ENCODE data around the gene LIPC. TPM values are rescaled to one million over a fixed set of nuclear protein-coding genes. Genes with fewer than 3 reads are reported as not detected.

The LIPC gene
- total and polyA plus RNA-seq, 2 donors (not counting 3 experiments of a cell fraction or from before 2014, with no cell fraction given), result not detected

- no peak overlapping the region for H3K27ac ChIP-seq (ENCODE audit: insufficient read depth, low read depth, low read length)
- no peak overlapping the region for H3K9ac ChIP-seq (replicated peaks; ENCODE audit: extremely low read depth, insufficient read depth, low read length)
- H4K20me1 ChIP-seq (replicated peaks; ENCODE audit: control insufficient read depth, extremely low read depth, insufficient read depth, low read length), result no peaks in the 10 kb centered on the region
- dilution Hi-C loops (cut with MboI; ENCODE audit: extremely low pct_ligation_motif_present, low sequenced_read_pairs) (no loop called here), intact Hi-C loops (cut with micrococcal nuclease) (no loop called here)
- H3K9me3 ChIP-seq (replicated peaks; ENCODE audit: control insufficient read depth, insufficient read depth, low read length), result no peaks in the 10 kb centered on the region
- no peaks in the 10 kb centered on the region for H3K9me1 ChIP-seq (replicated peaks; ENCODE audit: control insufficient read depth, extremely low read depth, insufficient read depth, low read length)
- no peak for FAIRE-seq
- no peak overlapping the region for H3K4me2 ChIP-seq (ENCODE audit: insufficient read depth, low read length)
- POLR2A ChIA-PET, result no interaction called here
- CTCF ChIA-PET, result no interaction called here
- no peak for TF ChIP-seq POLR2AphosphoS5 (IDR thresholded peaks at IDR 0.05; ENCODE audit: insufficient read depth, low read depth, low read length)
- TF ChIP-seq POLR2A (IDR thresholded peaks at IDR 0.05; ENCODE audit: low read depth, low read length), result no peak
- no peak for TF ChIP-seq JUN (IDR thresholded peaks at IDR 0.05; ENCODE audit: borderline replicate concordance, insufficient read depth, insufficient read length, low read depth)
- no peak for TF ChIP-seq EZH2 (IDR thresholded peaks at IDR 0.05; ENCODE audit: borderline replicate concordance, low read depth, low read length, severe bottlenecking)
- H3K27me3 ChIP-seq (ENCODE audit: control insufficient read depth in 2 of 2, insufficient read depth in 2 of 2, low read length in 2 of 2), result peaks cover 11 to 15% of the 10 kb centered on the region in 2 experiments
- no peaks in the 10 kb centered on the region for H3K36me3 ChIP-seq (ENCODE audit: control insufficient read depth in 2 of 2, extremely low read depth in 1 of 2, insufficient read depth in 2 of 2, low read length in 2 of 2)
- no TSS peak for BruUV-seq (replicated peaks)
- H3K4me3 ChIP-seq (replicated peaks in 1 of 3; ENCODE audit: insufficient read depth in 1 of 3, low read depth in 1 of 3, low read length in 3 of 3), result no peak overlapping the region
- H3K4me1 ChIP-seq (ENCODE audit: control insufficient read depth, extremely low read depth, insufficient read depth, low read length), result no peaks in the 10 kb centered on the region
- no peak for DNase-seq (ENCODE audit: low read depth, low spot score)
- H3K79me2 ChIP-seq (ENCODE audit: control insufficient read depth, insufficient read depth, low read length), result no peaks in the 10 kb centered on the region
- no peak overlapping the region for H2AFZ ChIP-seq (ENCODE audit: low read depth, low read length)
Observed at GRCh38 chr15:58407236-58407775, 24.5 kb upstream of the LIPC start.

- TF ChIP-seq JUN (IDR thresholded peaks at IDR 0.05; ENCODE audit: borderline replicate concordance, insufficient read depth, insufficient read length, low read depth) (no peak), POLR2AphosphoS5 (IDR thresholded peaks at IDR 0.05; ENCODE audit: insufficient read depth, low read depth, low read length) (no peak), POLR2A (IDR thresholded peaks at IDR 0.05; ENCODE audit: low read depth, low read length) (no peak), FOS (IDR thresholded peaks at IDR 0.05; ENCODE audit: borderline replicate concordance, insufficient read depth, low read length) (no peak), CTCF (IDR thresholded peaks at IDR 0.05; ENCODE audit: extremely low read depth in 1 of 2, insufficient read depth in 1 of 2, low read depth in 1 of 2, low read length in 2 of 2) (no peak), GATA2 (IDR thresholded peaks at IDR 0.05; ENCODE audit: insufficient read depth, insufficient read length, low read depth, low read length) (no peak), EZH2 (IDR thresholded peaks at IDR 0.05; ENCODE audit: borderline replicate concordance, low read depth, low read length, severe bottlenecking) (no peak), MYC (IDR thresholded peaks at IDR 0.05; ENCODE audit: low read depth, low read length) (no peak)
- TF ChIP-seq, protein P1, sequence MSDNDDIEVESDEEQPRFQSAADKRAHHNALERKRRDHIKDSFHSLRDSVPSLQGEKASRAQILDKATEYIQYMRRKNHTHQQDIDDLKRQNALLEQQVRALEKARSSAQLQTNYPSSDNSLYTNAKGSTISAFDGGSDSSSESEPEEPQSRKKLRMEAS (IDR thresholded peaks at IDR 0.05; ENCODE audit: insufficient read depth, insufficient read length), result no peak
- intact Hi-C loops (cut with micrococcal nuclease), result no loop called here
- no peak overlapping the region for H3K27ac ChIP-seq (ENCODE audit: insufficient read depth, low read depth, low read length)
- H3K27me3 ChIP-seq (ENCODE audit: control insufficient read depth in 2 of 2, insufficient read depth in 2 of 2, low read length in 2 of 2), result peaks cover 11 to 13% of the 10 kb centered on the region in 2 experiments
- ChIA-PET POLR2A (no interaction called here), CTCF (no interaction called here)
- no peak overlapping the region for H3K4me3 ChIP-seq (replicated peaks in 1 of 3; ENCODE audit: insufficient read depth in 1 of 3, low read depth in 1 of 3, low read length in 3 of 3)
- no peaks in the 10 kb centered on the region for H3K9me3 ChIP-seq (replicated peaks; ENCODE audit: control insufficient read depth, insufficient read depth, low read length)
- FAIRE-seq, result no peak
- no peaks in the 10 kb centered on the region for H3K4me1 ChIP-seq (ENCODE audit: control insufficient read depth, extremely low read depth, insufficient read depth, low read length)
- no peaks in the 10 kb centered on the region for H3K79me2 ChIP-seq (ENCODE audit: control insufficient read depth, insufficient read depth, low read length)
- H3K36me3 ChIP-seq (ENCODE audit: control insufficient read depth in 2 of 2, extremely low read depth in 1 of 2, insufficient read depth in 2 of 2, low read length in 2 of 2), result no peaks in the 10 kb centered on the region
- no peak for DNase-seq (ENCODE audit: low read depth, low spot score)
- H3K4me2 ChIP-seq (ENCODE audit: insufficient read depth, low read length), result no peak overlapping the region
- no peaks in the 10 kb centered on the region for H4K20me1 ChIP-seq (replicated peaks; ENCODE audit: control insufficient read depth, extremely low read depth, insufficient read depth, low read length)
- no peak overlapping the region for H3K9ac ChIP-seq (replicated peaks; ENCODE audit: extremely low read depth, insufficient read depth, low read length)
- no peak overlapping the region for H2AFZ ChIP-seq (ENCODE audit: low read depth, low read length)
- H3K9me1 ChIP-seq (replicated peaks; ENCODE audit: control insufficient read depth, extremely low read depth, insufficient read depth, low read length), result no peaks in the 10 kb centered on the region
- dilution Hi-C loops (cut with MboI; ENCODE audit: extremely low pct_ligation_motif_present, low sequenced_read_pairs), result no loop called here
- BruUV-seq (replicated peaks), result no TSS peak
Observed at GRCh38 chr15:58407778-58408177, 24.0 kb upstream of the LIPC start.

Measured in endothelial cell of umbilical vein (primary cell).